ENCODE measurements around the gene ARCN1. TPM values are rescaled to one million over a fixed set of nuclear protein-coding genes. Genes with fewer than 3 reads are reported as not detected.
A peak's percentile ranks its signal among the peaks of the same experiment; 100 is the strongest.

Gene ARCN1
- total RNA-seq, 1 donor from 2014 or later: 122 TPM

DNA sequence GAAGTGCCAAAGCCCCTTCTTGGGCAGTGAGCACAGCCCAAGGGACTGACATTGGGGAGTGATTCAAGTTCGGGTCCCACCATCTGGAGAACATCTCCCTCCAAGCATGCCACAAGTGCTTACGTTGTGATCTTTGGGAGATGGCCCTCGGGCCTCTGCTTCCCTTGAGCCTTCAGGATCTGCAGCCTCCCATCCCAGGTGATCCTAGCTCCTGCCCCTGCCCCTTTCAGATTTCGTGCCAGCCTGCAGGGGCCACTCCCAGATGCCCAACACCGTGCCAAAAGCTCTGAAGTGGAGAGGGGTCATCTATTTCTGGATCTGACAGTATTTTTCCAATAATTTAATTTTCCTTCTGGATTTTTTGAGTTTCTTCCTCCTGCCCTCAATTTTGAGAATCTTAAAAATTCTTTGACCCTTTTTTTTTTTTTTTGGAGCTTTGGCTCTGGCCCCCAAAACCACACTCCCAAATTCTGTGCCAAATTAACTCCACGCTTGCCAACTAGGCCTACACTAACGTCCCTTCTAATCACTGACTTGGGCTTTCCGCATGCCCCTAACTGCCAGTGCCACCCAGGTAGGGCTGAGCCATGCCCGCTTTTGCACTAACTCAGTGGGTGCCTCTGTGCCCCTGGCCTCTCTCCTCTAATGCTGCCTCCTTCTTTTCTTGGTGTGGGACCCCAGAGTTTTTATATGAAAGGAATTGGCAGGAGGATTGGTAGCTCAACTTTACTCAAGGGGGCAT is 60.5 kb downstream of the ARCN1 start:
- intact Hi-C loops (cut with DNase I): no loop called here
- no peaks in the 10 kb centered on the region for H3K9me3 ChIP-seq
- ATAC-seq: no peak
- no peak for TF ChIP-seq CTCF (IDR thresholded peaks at IDR 0.05)
- no peak overlapping the region for H3K4me3 ChIP-seq
- peak overlapping the region; percentile 11 for H3K27ac ChIP-seq
- no peaks in the 10 kb centered on the region for H3K27me3 ChIP-seq (ENCODE audit: low read depth)
- DNase-seq: no peak
- H3K36me3 ChIP-seq: peaks cover 60% of the 10 kb centered on the region
- H3K4me1 ChIP-seq: peaks cover 65% of the 10 kb centered on the region

DNA sequence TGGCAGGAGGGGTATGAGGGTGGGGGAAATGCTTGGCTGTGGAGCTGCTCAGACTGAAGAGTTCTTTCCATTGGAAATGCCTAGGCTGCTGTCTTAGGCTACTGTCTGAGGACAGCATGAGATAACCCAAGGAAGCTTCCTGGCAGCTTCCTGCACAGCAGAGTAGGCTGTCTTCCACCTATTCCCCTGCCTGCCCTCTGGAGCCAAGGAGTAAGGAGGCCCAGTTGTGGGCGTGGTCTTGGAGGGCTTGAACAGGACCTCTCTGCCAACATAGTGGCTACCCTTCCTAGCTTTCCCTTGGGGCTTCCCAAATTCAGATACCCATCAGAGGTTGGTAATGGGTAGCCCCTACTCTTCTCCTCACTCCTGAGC is 61.1 kb downstream of the ARCN1 start:
- ATAC-seq (no peak), DNase-seq (no peak)
- Histone ChIP-seq H3K4me1 (peaks cover 65% of the 10 kb centered on the region), H3K27me3 (ENCODE audit: low read depth) (no peaks in the 10 kb centered on the region), H3K27ac (peak overlapping the region; percentile 11), H3K36me3 (peaks cover 60% of the 10 kb centered on the region), H3K9me3 (no peaks in the 10 kb centered on the region), H3K4me3 (no peak overlapping the region)
- TF ChIP-seq CTCF (IDR thresholded peaks at IDR 0.05): no peak
- intact Hi-C loops (cut with DNase I): no loop called here

DNA sequence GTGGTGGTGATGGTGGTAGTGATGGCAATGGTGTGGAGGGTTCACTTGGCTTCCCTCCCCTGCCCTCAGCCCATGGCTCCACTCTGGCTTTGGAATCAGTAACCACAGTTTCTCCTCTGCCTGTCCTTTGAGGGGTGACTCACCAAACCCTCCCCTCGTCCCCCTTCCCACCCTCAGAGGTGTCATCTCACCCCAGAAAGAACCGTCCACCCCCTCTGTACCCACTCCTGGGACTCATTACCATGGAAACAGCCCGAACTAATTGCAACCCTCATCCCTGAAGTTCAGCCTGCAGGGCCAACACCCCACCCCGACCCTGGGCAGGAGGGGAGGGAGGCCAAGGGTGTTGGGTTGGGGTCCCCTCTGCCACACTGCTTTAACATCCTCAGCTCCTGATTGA is 61.8 kb downstream of the ARCN1 start:
- ATAC-seq: no peak
- DNase-seq: no peak
- Histone ChIP-seq H3K27me3 (ENCODE audit: low read depth) (no peaks in the 10 kb centered on the region), H3K4me3 (no peak overlapping the region), H3K27ac (peak overlapping the region; percentile 76), H3K36me3 (peaks cover 60% of the 10 kb centered on the region), H3K9me3 (no peaks in the 10 kb centered on the region), H3K4me1 (peaks cover 62% of the 10 kb centered on the region)
- TF ChIP-seq CTCF (IDR thresholded peaks at IDR 0.05): no peak
- intact Hi-C loops (cut with DNase I): no loop called here

GRCh38 chr11:118634431-118635236 is 62.4 kb downstream of the ARCN1 start:
- TF ChIP-seq CTCF (IDR thresholded peaks at IDR 0.05): peak; percentile 23
- H3K9me3 ChIP-seq: no peaks in the 10 kb centered on the region
- H3K36me3 ChIP-seq: peaks cover 63% of the 10 kb centered on the region
- peaks cover 55% of the 10 kb centered on the region for H3K4me1 ChIP-seq
- H3K27ac ChIP-seq: peak overlapping the region; percentile 76
- H3K4me3 ChIP-seq: peak overlapping the region; percentile 34
- intact Hi-C loops (cut with DNase I): no loop called here
- H3K27me3 ChIP-seq (ENCODE audit: low read depth): no peaks in the 10 kb centered on the region
- peak; percentile 89 to 92 for ATAC-seq
- peak; percentile 85 for DNase-seq

DNA sequence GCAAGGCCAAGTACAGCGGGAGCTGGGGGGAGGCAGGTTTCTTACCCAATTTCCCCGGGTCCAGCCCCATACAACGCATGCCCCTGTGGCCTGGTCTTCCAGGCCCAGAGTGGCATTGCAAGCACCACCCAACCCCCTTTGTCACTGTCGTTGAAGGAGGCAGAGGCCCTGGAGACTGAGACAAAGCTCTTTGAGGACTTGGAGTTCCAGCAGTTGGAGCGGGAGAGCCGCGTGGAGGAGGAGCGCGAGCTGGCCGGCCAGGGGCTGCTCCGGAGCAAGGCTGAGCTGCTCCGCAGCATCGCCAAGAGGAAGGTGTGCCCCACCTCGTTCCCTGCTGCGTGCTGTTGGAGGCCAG is 63.0 kb downstream of the ARCN1 start:
- no peak for TF ChIP-seq CTCF (IDR thresholded peaks at IDR 0.05)
- no peaks in the 10 kb centered on the region for H3K27me3 ChIP-seq (ENCODE audit: low read depth)
- H3K4me1 ChIP-seq: peaks cover 50% of the 10 kb centered on the region
- ATAC-seq (peak; percentile 32 to 60), DNase-seq (no peak)
- intact Hi-C loops (cut with DNase I): no loop called here
- H3K27ac ChIP-seq: peak overlapping the region; percentile 76
- peak overlapping the region; percentile 34 for H3K4me3 ChIP-seq
- H3K36me3 ChIP-seq: peaks cover 69% of the 10 kb centered on the region
- H3K9me3 ChIP-seq: no peaks in the 10 kb centered on the region
